Tibial nerve (tissue), 4 donors: Measurements from ENCODE around the gene LGALS9B.
"Not testable (repeated sequence)": the region's sequence is repeated elsewhere in the genome, so short reads cannot be mapped to it uniquely, and the experiment has no call there.

Experiments used
- EP300 ChIP-seq, 2 donors: sonication (generic); formaldehyde crosslinking; IDR thresholded peaks; one replicate each; pipeline ENCODE4 v1.6.1; 2017; ENCODE audit warnings: antibody characterized with exemption in 2 of 2, mild to moderate bottlenecking in 1 of 2
- POLR2A ChIP-seq, 2 donors: fragments of 450-650 bp; IDR thresholded peaks; one replicate each; pipeline ENCODE4 v1.6.1; 2017; ENCODE audit warnings: antibody characterized with exemption in 2 of 2, mild to moderate bottlenecking in 2 of 2, moderate library complexity in 2 of 2
- TF ChIP-seq, protein P1 (sequence below), 5 experiments: fragments of 200-600 bp in 3 of 5; fragments of 450-650 bp in 2 of 5; sonication (generic) in 3 of 5; IDR thresholded peaks; one replicate each; pipeline ENCODE4 v1.5.1; 2016 to 2019; ENCODE audit warnings: antibody characterized with exemption in 5 of 5, mild to moderate bottlenecking in 3 of 5, moderate library complexity in 2 of 5

- TF ChIP-seq, protein P1, sequence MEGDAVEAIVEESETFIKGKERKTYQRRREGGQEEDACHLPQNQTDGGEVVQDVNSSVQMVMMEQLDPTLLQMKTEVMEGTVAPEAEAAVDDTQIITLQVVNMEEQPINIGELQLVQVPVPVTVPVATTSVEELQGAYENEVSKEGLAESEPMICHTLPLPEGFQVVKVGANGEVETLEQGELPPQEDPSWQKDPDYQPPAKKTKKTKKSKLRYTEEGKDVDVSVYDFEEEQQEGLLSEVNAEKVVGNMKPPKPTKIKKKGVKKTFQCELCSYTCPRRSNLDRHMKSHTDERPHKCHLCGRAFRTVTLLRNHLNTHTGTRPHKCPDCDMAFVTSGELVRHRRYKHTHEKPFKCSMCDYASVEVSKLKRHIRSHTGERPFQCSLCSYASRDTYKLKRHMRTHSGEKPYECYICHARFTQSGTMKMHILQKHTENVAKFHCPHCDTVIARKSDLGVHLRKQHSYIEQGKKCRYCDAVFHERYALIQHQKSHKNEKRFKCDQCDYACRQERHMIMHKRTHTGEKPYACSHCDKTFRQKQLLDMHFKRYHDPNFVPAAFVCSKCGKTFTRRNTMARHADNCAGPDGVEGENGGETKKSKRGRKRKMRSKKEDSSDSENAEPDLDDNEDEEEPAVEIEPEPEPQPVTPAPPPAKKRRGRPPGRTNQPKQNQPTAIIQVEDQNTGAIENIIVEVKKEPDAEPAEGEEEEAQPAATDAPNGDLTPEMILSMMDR (IDR thresholded peaks at IDR 0.05) = not testable (repeated sequence)
- TF ChIP-seq EP300, POLR2A (IDR thresholded peaks at IDR 0.05): not testable (repeated sequence)
Observed at GRCh38 chr17:20511778-20512177, 44.4 kb upstream of the LGALS9B start.
